ENCODE results near the gene FARSA. TPM values are rescaled to one million over a fixed set of nuclear protein-coding genes. Genes with fewer than 3 reads are reported as not detected.

FARSA gene
- total and polyA plus RNA-seq, 2 of the 13 experiments (the other 11 are each of a cell fraction or from before 2014, with no cell fraction given), result 25.9 to 72.0 TPM

GRCh38 chr19:12933287-12934072, at the start of gene FARSA (continued):
- TF ChIP-seq, protein P1, sequence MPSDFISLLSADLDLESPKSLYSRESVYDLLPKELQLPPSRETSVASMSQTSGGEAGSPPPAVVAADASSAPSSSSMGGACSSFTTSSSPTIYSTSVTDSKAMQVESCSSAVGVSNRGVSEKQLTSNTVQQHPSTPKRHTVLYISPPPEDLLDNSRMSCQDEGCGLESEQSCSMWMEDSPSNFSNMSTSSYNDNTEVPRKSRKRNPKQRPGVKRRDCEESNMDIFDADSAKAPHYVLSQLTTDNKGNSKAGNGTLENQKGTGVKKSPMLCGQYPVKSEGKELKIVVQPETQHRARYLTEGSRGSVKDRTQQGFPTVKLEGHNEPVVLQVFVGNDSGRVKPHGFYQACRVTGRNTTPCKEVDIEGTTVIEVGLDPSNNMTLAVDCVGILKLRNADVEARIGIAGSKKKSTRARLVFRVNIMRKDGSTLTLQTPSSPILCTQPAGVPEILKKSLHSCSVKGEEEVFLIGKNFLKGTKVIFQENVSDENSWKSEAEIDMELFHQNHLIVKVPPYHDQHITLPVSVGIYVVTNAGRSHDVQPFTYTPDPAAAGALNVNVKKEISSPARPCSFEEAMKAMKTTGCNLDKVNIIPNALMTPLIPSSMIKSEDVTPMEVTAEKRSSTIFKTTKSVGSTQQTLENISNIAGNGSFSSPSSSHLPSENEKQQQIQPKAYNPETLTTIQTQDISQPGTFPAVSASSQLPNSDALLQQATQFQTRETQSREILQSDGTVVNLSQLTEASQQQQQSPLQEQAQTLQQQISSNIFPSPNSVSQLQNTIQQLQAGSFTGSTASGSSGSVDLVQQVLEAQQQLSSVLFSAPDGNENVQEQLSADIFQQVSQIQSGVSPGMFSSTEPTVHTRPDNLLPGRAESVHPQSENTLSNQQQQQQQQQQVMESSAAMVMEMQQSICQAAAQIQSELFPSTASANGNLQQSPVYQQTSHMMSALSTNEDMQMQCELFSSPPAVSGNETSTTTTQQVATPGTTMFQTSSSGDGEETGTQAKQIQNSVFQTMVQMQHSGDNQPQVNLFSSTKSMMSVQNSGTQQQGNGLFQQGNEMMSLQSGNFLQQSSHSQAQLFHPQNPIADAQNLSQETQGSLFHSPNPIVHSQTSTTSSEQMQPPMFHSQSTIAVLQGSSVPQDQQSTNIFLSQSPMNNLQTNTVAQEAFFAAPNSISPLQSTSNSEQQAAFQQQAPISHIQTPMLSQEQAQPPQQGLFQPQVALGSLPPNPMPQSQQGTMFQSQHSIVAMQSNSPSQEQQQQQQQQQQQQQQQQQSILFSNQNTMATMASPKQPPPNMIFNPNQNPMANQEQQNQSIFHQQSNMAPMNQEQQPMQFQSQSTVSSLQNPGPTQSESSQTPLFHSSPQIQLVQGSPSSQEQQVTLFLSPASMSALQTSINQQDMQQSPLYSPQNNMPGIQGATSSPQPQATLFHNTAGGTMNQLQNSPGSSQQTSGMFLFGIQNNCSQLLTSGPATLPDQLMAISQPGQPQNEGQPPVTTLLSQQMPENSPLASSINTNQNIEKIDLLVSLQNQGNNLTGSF (CRISPR knock-in tag; IDR thresholded peaks at IDR 0.05), result peak; percentile 23; the same call in 1 of the 2 replicates
- TF ChIP-seq, protein P2, sequence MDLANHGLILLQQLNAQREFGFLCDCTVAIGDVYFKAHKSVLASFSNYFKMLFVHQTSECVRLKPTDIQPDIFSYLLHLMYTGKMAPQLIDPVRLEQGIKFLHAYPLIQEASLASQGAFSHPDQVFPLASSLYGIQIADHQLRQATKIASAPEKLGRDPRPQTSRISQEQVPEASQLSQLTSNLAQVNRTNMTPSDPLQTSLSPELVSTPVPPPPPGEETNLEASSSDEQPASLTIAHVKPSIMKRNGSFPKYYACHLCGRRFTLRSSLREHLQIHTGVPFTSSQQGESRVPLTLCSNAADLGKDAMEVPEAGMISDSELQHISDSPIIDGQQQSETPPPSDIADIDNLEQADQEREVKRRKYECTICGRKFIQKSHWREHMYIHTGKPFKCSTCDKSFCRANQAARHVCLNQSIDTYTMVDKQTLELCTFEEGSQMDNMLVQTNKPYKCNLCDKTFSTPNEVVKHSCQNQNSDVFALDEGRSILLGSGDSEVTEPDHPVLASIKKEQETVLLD (CRISPR knock-in tag; IDR thresholded peaks at IDR 0.05; ENCODE audit: low read depth), result peak; percentile 86
- TF ChIP-seq ZBTB38 (CRISPR knock-in tag; IDR thresholded peaks at IDR 0.05) (peak; percentile 69; the same call in 1 of the 2 replicates), ZNF12 (CRISPR knock-in tag; IDR thresholded peaks at IDR 0.05) (no peak), RFX5 (IDR thresholded peaks at IDR 0.05; ENCODE audit: low read depth, low read length) (no peak), ZNF33A (CRISPR knock-in tag; IDR thresholded peaks at IDR 0.05; ENCODE audit: borderline replicate concordance) (no peak), ZNF143 (CRISPR knock-in tag; IDR thresholded peaks at IDR 0.05) (peak; percentile 65), ZFAT (CRISPR knock-in tag; conservative IDR thresholded peaks at IDR 0.05) (no peak), ZNF75D (CRISPR knock-in tag; IDR thresholded peaks at IDR 0.05; ENCODE audit: borderline replicate concordance) (no peak), ZNF331 (CRISPR knock-in tag; IDR thresholded peaks at IDR 0.05) (peak; percentile 30; the same call in 1 of the 2 replicates), TRIM24 (CRISPR knock-in tag; IDR thresholded peaks at IDR 0.05) (no peak), ZBTB26 (CRISPR knock-in tag; IDR thresholded peaks at IDR 0.05; ENCODE audit: borderline replicate concordance) (no peak; the same call in 1 of the 2 replicates), ZNF136 (CRISPR knock-in tag; IDR thresholded peaks at IDR 0.05; ENCODE audit: low read depth) (0 out of 2 replicates have a peak, but pooled peaks have one; percentile 17), HDAC1 (CRISPR knock-in tag; IDR thresholded peaks at IDR 0.05) (peak; percentile 83), HNRNPH1 (optimal IDR thresholded peaks at IDR 0.05; ENCODE audit: low read depth, low read length) (no peak)
- TF ChIP-seq, protein P3, sequence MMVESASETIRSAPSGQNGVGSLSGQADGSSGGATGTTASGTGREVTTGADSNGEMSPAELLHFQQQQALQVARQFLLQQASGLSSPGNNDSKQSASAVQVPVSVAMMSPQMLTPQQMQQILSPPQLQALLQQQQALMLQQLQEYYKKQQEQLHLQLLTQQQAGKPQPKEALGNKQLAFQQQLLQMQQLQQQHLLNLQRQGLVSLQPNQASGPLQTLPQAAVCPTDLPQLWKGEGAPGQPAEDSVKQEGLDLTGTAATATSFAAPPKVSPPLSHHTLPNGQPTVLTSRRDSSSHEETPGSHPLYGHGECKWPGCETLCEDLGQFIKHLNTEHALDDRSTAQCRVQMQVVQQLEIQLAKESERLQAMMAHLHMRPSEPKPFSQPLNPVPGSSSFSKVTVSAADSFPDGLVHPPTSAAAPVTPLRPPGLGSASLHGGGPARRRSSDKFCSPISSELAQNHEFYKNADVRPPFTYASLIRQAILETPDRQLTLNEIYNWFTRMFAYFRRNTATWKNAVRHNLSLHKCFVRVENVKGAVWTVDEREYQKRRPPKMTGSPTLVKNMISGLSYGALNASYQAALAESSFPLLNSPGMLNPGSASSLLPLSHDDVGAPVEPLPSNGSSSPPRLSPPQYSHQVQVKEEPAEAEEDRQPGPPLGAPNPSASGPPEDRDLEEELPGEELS (CRISPR knock-in tag; IDR thresholded peaks at IDR 0.05), result no peak
- TF ChIP-seq, protein P4, sequence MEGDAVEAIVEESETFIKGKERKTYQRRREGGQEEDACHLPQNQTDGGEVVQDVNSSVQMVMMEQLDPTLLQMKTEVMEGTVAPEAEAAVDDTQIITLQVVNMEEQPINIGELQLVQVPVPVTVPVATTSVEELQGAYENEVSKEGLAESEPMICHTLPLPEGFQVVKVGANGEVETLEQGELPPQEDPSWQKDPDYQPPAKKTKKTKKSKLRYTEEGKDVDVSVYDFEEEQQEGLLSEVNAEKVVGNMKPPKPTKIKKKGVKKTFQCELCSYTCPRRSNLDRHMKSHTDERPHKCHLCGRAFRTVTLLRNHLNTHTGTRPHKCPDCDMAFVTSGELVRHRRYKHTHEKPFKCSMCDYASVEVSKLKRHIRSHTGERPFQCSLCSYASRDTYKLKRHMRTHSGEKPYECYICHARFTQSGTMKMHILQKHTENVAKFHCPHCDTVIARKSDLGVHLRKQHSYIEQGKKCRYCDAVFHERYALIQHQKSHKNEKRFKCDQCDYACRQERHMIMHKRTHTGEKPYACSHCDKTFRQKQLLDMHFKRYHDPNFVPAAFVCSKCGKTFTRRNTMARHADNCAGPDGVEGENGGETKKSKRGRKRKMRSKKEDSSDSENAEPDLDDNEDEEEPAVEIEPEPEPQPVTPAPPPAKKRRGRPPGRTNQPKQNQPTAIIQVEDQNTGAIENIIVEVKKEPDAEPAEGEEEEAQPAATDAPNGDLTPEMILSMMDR (CRISPR knock-in tag; IDR thresholded peaks at IDR 0.05), result no peak; the same call in 1 of the 2 replicates

Measured in HepG2 (cell line).